AG04450 (cell line): ENCODE measurements around the gene TMEM39A. TPM values are rescaled to one million over a fixed set of nuclear protein-coding genes. Genes with fewer than 3 reads are reported as not detected.

Experiments
- CTCF ChIA-PET: fragments of 300-600, 350-600 bp; formaldehyde crosslinking; extraction: SDS; loops from one replicate; lab custom pipeline; 2022; ENCODE audit warnings: antibody characterized with exemption, inconsistent platforms; lab: Charles Lee
- POLR2A ChIA-PET: fragments of 350-600 bp; formaldehyde crosslinking; extraction: SDS; loops from one replicate; lab custom pipeline; 2021; ENCODE audit warnings: antibody characterized with exemption, inconsistent platforms; lab: Yijun Ruan, JAX
- DNase-seq: peaks from one replicate; pipeline ENCODE4 v3.0.0-alpha.2; 2011; ENCODE audit warnings: low read depth, low spot score
- H3K27ac ChIP-seq: one replicate; pipeline ENCODE4 v1.5.1; 2012; ENCODE audit warnings: low read depth, low read length, control low read depth
- H3K27me3 ChIP-seq: one replicate; pipeline ENCODE4 v1.6.0; 2012; ENCODE audit warnings: low read length; ENCODE audit not compliant: control insufficient read depth, insufficient read depth
- H3K4me3 ChIP-seq: 2 replicates; pipeline ENCODE4 v1.5.1; 2011; ENCODE audit warnings: mild to moderate bottlenecking, low read depth, low read length, control low read depth
- H3K9me3 ChIP-seq: 2 replicates; pipeline ENCODE4 v1.5.1; 2012; ENCODE audit warnings: low read length; ENCODE audit not compliant: control insufficient read depth, insufficient read depth
- CTCF ChIP-seq: IDR thresholded peaks from 2 replicates; pipeline ENCODE4 v1.5.1; 2011; ENCODE audit warnings: low read depth, low read length, control low read depth, inconsistent platforms
- polyA plus RNA-seq: library from polyadenylated mRNA; depleted of rRNA; stranded (reverse); fragments of >200 nt; gene quantifications from 2 replicates; pipeline ENCODE4 v1.2.3, GENCODE V29; 2011

Gene TMEM39A
- polyA plus RNA-seq, 1 experiment, result 34.3 TPM

GRCh38 chr3:119403201-119403600 is 60.2 kb downstream of the TMEM39A start:
- CTCF ChIA-PET, result no interaction called here
- H3K27me3 ChIP-seq, result no peaks in the 10 kb centered on the region
- no peaks in the 10 kb centered on the region; the same call in 1 of the 2 replicates for H3K9me3 ChIP-seq
- no peak overlapping the region for H3K4me3 ChIP-seq
- POLR2A ChIA-PET, result no interaction called here
- no peak overlapping the region for H3K27ac ChIP-seq
- no peak for DNase-seq
- no peak for TF ChIP-seq CTCF

- CTCF ChIA-PET, result no interaction called here
- DNase-seq, result no peak
- Histone ChIP-seq H3K27ac (no peak overlapping the region), H3K27me3 (no peaks in the 10 kb centered on the region), H3K4me3 (no peak overlapping the region), H3K9me3 (no peaks in the 10 kb centered on the region; the same call in 1 of the 2 replicates)
- POLR2A ChIA-PET, result no interaction called here
- TF ChIP-seq CTCF, result no peak
Observed at GRCh38 chr3:119402791-119403190, 60.6 kb downstream of the TMEM39A start.

- CTCF ChIA-PET, result no interaction called here
- no peak for TF ChIP-seq CTCF
Observed at GRCh38 chr3:119401503-119402440, 61.6 kb downstream of the TMEM39A start.

GRCh38 chr3:119401069-119401468 is 62.3 kb downstream of the TMEM39A start:
- H3K27me3 ChIP-seq, result no peaks in the 10 kb centered on the region
- H3K27ac ChIP-seq, result no peak overlapping the region
- ChIA-PET CTCF (interaction anchor here (0.7 kb wide), 1 partner anchor 250 kb away, joined by 4 read pairs; no protein-coding TSS in a partner anchor), POLR2A (no interaction called here)
- no peak overlapping the region for H3K4me3 ChIP-seq
- DNase-seq, result no peak
- no peak for TF ChIP-seq CTCF
- no peaks in the 10 kb centered on the region; the same call in 1 of the 2 replicates for H3K9me3 ChIP-seq

More at GRCh38 chr3:119401503-119402440, 61.6 kb downstream of the TMEM39A start:
- POLR2A ChIA-PET, result no interaction called here
- Histone ChIP-seq H3K4me3 (no peak overlapping the region), H3K27me3 (no peaks in the 10 kb centered on the region), H3K27ac (no peak overlapping the region), H3K9me3 (no peaks in the 10 kb centered on the region; the same call in 1 of the 2 replicates)
- no peak for DNase-seq

- Histone ChIP-seq H3K4me3 (no peak overlapping the region), H3K9me3 (no peaks in the 10 kb centered on the region; the same call in 1 of the 2 replicates), H3K27ac (no peak overlapping the region), H3K27me3 (no peaks in the 10 kb centered on the region)
- TF ChIP-seq CTCF, result no peak
- no peak for DNase-seq
- CTCF ChIA-PET, result interaction anchor here (0.7 kb wide), 1 partner anchor 249 kb away, joined by 4 read pairs; no protein-coding TSS in a partner anchor
- POLR2A ChIA-PET, result no interaction called here
Observed at GRCh38 chr3:119400466-119400865, 62.9 kb downstream of the TMEM39A start.
